ENCODE results near the gene BRSK2.

BRSK2 gene

GRCh38 chr11:1453611-1454034 lies 63.9 kb downstream of the BRSK2 start:
- peak; percentile 33 for DNase-seq (ENCODE audit: low read depth)

DNA sequence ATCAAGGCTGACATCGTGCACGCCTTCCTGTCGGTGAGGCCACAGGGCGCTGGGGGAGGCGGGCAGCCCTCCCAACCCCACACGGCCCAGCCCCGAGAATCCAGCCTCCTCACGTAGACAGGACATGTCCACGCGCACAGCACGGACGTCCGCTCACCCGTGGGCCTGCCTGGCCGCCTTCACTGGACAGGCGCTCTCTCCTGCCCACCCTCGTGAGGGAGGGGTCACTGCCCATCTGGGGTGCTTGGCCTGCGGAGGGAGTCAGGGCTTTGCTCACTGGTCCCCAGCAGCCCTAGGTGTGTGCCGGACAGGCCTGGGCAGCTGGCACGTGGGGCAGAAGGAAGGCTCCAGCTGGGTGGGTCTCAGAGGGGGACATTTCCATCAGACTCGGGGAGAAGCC lies 64.8 kb downstream of the BRSK2 start:
- no peak for DNase-seq (ENCODE audit: low read depth)

- no peak for DNase-seq (ENCODE audit: low read depth)
These were observed 65.5 kb downstream of the BRSK2 start for GRCh38 chr11:1455032-1455762.

- DNase-seq (ENCODE audit: low read depth), result no peak
These were observed 66.0 kb downstream of the BRSK2 start for GRCh38 chr11:1455763-1456060.

GRCh38 chr11:1456176-1456575 lies 66.4 kb downstream of the BRSK2 start:
- DNase-seq (ENCODE audit: low read depth), result no peak

DNA sequence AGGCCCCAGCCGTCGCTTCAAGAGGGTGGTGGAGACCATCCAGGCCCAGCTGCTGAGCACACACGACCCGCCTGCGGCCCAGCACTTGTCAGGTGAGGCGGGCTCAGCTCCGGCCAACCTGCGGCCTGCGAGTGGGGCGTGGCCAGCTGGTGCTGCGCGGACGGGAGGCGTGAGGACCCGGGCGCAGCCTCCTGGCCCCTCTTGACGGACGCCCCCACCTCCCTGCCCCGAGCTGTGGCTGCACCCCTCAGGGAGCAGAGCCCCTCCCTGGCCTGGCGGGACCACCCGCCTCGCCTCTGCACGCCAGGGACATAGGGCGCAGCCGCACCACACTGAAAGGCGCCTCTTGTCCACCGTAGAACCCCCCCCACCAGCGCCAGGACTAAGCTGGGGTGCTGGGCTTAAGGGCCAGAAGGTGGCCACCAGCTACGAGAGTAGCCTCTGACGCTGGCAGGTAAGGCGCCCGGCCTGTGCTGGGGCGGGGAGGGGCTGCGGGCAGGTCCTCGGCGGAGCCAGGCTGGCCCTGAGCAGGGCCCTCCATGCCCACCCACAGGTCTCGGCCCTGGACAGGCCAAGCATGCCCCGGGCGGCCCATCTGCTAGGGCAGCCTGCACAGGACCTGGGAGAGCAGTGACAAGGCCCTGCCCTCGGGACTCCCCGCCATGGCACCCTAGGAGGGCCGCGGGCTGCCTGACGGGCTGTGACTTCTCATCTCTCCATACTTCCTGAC lies 67.0 kb downstream of the BRSK2 start:
- DNase-seq (ENCODE audit: low read depth), result no peak

GRCh38 chr11:1457326-1457680 lies 67.6 kb downstream of the BRSK2 start:
- DNase-seq (ENCODE audit: low read depth), result no peak

- no peak for DNase-seq (ENCODE audit: low read depth)
These were observed 68.1 kb downstream of the BRSK2 start for GRCh38 chr11:1457856-1458255.

GRCh38 chr11:1458340-1459218 lies 68.8 kb downstream of the BRSK2 start:
- no peak for DNase-seq (ENCODE audit: low read depth)

- no peak for DNase-seq (ENCODE audit: low read depth)
These were observed 69.5 kb downstream of the BRSK2 start for GRCh38 chr11:1459219-1459575.

DNA sequence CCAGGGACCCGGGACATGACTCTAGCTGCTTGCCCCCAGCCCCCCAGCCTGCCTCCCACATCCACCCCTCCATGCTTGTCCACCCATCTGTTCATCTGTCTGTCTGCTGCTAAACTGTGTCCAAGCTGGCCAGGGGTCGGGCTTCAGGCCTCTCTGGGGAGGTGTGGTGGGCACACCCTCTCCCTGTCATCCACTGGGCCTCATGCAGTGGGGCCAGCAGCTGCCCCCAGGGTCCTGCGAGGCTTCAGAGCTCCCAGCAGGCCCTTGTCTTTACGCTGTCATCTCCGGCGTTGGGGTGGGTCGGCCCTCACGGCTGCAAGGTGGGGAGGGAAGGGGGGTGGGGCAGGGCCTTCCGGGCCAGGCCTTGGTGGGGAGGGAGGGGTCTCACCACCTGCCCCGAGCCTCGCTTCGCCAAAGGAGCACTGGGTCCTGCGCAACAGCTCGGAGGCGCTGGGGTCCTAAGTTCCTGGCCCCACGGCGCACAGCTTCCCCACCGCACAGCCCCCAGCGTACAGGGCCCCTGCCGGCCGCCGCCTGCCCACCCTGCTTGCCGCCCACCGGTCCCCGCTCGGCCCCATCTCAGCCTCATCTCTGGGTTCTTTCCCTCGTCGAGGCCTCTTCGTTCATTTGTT lies 70.1 kb downstream of the BRSK2 start:
- no peak for DNase-seq (ENCODE audit: low read depth)

DNA sequence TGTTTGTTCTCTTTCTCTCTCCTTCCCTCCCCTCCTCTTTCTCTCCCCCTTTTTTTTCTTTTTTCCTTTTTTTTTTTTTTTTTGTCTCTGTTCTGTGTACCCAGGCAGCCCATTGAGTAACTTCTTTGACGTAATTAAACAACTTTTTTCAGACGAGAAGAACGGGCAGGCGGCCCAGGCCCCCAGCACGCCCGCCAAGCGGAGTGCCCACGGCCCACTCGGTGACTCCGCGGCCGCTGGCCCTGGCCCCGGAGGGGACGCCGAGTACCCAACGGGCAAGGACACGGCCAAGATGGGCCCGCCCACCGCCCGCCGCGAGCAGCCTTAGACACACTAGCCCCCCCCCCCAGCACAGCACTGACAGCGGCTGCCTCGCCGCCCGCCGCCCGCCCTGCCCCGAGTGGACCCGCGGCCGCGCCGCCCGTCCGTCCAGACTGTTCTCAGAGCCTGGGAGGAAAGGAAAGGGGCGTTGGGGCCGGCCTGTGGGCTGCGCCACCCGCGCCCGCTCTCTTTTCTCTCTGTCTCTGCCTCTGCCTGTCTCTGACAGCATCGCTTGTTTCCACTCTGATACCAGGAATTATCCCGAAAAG lies 70.8 kb downstream of the BRSK2 start:
- DNase-seq (ENCODE audit: low read depth), result no peak

- DNase-seq (ENCODE audit: low read depth), result no peak
These were observed 71.5 kb downstream of the BRSK2 start for GRCh38 chr11:1460986-1461825.

GRCh38 chr11:1461826-1462697 lies 72.3 kb downstream of the BRSK2 start:
- no peak for DNase-seq (ENCODE audit: low read depth)

- no peak for DNase-seq (ENCODE audit: low read depth)
These were observed 72.9 kb downstream of the BRSK2 start for GRCh38 chr11:1462698-1462975.

DNA sequence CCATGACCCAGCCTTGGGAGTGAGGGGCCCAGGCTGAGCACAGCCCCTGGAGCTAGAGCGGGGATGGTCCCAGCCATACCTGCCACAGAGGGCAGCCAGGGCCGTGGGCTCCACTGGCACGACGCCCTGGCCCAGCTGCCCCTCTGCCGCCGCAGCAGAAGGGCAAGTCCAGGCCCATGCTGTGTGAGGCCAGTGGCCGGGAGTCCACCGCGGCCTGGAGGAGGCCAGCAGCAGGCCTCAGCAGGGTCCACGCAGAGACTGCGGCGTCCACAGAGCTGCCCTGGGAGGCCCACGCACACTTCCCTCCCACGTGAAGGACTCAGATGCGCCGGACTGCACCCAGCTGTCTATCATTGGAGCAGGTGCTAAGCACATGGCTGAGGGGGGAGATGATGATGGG lies 73.3 kb downstream of the BRSK2 start:
- no peak for DNase-seq (ENCODE audit: low read depth)

DNA sequence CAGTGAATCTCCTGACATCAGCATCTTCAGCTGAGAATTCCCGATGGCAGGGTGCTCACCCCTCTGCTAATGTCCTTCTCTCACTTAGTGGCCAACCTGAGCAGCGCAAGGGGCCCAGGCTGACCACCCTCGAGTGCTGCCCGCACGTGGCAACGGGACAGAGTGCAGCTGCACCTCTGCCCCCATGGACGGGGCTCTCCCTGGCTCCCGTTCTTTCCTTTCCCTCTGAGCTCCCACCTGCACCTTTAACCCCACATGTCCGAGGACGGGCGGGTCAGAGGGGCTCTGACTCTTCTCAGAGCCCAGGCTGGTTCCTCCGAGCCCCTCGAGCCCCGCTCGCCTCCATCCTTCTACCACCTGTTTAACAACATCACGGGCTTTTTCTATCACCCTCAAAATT lies 77.0 kb downstream of the BRSK2 start:
- DNase-seq (ENCODE audit: low read depth), result no peak

DNA sequence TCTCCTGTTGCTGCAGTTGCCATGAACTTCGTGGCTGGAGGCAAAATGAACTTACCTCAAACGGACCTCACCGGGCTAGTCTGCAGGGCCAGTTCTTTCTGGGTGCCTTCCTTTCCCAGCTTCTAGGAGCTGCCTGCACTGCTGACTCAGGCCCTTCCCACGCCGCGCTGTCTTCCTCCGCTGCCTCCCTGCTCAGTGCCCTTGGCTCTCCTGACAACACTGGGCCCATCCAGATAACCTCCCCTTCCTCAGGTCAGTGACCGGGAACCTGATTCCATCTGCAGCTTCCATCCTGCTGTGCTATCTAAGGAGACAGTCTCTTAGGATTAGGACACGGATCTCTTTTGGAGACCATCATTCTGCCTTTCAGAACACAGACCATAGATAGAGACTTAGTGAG lies 77.5 kb downstream of the BRSK2 start:
- DNase-seq (ENCODE audit: low read depth), result no peak

- no peak for DNase-seq (ENCODE audit: low read depth)
These were observed 78.3 kb downstream of the BRSK2 start for GRCh38 chr11:1468002-1468401.

GRCh38 chr11:1468473-1469066 lies 78.8 kb downstream of the BRSK2 start:
- no peak for DNase-seq (ENCODE audit: low read depth)

Measured in activated T-cell treated with anti-CD3 and anti-CD28 coated beads for 48 hours (primary cell).